Peyer's patch (tissue), 4 donors: ENCODE data around the gene SH3RF1.

Experiments
- POLR2A ChIP-seq, 2 donors: fragments of 450-650 bp; IDR thresholded peaks; one replicate each; pipeline ENCODE4 v1.5.1; 2017; ENCODE audit warnings: antibody characterized with exemption in 2 of 2, mild to moderate bottlenecking in 2 of 2, moderate library complexity in 2 of 2
- TF ChIP-seq, protein P1 (sequence below), 6 experiments: fragments of 450-650 bp in 4 of 6; fragments of 200-600 bp in 2 of 6; sonication (generic) in 1 of 6; IDR thresholded peaks; one replicate each; pipeline ENCODE4 v1.5.1; 2017 to 2019; ENCODE audit warnings: antibody characterized with exemption in 6 of 6, mild to moderate bottlenecking in 3 of 6, moderate library complexity in 1 of 6

- TF ChIP-seq, protein P1, sequence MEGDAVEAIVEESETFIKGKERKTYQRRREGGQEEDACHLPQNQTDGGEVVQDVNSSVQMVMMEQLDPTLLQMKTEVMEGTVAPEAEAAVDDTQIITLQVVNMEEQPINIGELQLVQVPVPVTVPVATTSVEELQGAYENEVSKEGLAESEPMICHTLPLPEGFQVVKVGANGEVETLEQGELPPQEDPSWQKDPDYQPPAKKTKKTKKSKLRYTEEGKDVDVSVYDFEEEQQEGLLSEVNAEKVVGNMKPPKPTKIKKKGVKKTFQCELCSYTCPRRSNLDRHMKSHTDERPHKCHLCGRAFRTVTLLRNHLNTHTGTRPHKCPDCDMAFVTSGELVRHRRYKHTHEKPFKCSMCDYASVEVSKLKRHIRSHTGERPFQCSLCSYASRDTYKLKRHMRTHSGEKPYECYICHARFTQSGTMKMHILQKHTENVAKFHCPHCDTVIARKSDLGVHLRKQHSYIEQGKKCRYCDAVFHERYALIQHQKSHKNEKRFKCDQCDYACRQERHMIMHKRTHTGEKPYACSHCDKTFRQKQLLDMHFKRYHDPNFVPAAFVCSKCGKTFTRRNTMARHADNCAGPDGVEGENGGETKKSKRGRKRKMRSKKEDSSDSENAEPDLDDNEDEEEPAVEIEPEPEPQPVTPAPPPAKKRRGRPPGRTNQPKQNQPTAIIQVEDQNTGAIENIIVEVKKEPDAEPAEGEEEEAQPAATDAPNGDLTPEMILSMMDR (IDR thresholded peaks at IDR 0.05) = no peak
- no peak for TF ChIP-seq POLR2A (IDR thresholded peaks at IDR 0.05)
These were observed 118.7 kb downstream of the SH3RF1 start for GRCh38 chr4:169152098-169152497.
